HUES48 (cell line): ENCODE results near the gene KRT7.
"Not testable (repeated sequence)": the region's sequence is repeated elsewhere in the genome, so short reads cannot be mapped to it uniquely, and the experiment has no call there.

ENCODE experiments used
- H3K27ac ChIP-seq: one replicate; pipeline ENCODE4 v1.7.0; 2013; ENCODE audit warnings: low read depth, low read length, inconsistent platforms
- H3K27me3 ChIP-seq: 2 replicates; pipeline ENCODE4 v1.6.1; 2013; ENCODE audit warnings: mild to moderate bottlenecking, low read length; ENCODE audit not compliant: control insufficient read depth, insufficient read depth
- H3K36me3 ChIP-seq: 2 replicates; pipeline ENCODE4 v1.6.1; 2013; ENCODE audit warnings: low read length; ENCODE audit not compliant: control insufficient read depth, insufficient read depth
- H3K4me1 ChIP-seq: 2 replicates; pipeline ENCODE4 v1.6.1; 2013; ENCODE audit warnings: mild to moderate bottlenecking, low read length; ENCODE audit not compliant: control insufficient read depth, insufficient read depth
- H3K4me3 ChIP-seq: 2 replicates; pipeline ENCODE4 v1.5.1; 2013; ENCODE audit warnings: mild to moderate bottlenecking, low read depth, low read length
- H3K9ac ChIP-seq: 2 replicates; pipeline ENCODE4 v1.6.1; 2013; ENCODE audit warnings: mild to moderate bottlenecking, low read depth, low read length, moderate library complexity
- H3K9me3 ChIP-seq: 2 replicates; pipeline ENCODE4 v1.6.1; 2013; ENCODE audit warnings: low read length; ENCODE audit not compliant: control insufficient read depth, insufficient read depth

KRT7 gene

DNA sequence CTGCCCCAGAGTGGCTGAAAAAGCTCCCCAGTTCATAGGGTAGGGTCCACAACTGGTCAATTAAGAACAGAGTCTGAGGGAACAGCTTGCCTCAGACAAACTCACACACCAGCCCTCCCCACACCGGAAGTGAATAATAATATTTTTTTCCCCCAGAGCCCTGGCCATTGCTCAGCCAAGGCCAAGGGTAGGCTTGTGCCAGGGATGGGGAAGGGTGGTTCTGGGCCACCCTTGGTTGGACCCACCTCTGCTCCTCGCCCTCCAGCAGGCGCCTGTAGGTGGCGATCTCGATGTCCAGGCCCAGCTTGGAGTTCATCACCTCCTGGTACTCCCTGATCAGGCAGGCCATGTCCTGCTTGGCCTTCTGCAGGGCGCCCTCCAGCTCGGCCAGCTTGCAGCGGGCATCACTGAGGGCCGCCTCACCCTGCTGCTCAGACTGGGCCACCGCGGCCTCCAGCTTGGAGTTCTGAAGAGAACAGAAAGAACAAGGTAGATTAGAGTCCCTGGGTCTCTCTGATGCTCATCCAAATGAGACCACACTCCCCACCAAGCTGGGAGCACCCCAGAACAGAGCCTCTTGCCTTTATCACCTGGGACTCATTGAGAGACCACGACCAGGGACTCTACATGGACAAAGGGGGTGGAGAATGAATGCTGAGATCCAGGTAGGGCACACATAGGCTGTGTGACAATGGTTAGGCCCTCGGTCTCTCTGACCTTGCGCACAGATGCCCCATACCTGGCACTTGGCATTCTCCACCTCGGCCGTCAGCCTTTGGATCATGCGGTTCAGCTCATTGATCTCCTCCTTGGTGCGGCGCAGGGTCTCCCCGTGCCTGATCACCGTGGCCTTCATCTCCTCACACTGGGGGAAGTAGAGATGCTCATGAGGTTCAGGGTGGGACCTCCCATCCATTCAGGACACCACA is 54.1 kb downstream of the KRT7 start:
- H3K4me1 ChIP-seq, H3K36me3 ChIP-seq, H3K9me3 ChIP-seq, H3K9ac ChIP-seq, H3K4me3 ChIP-seq, H3K27ac ChIP-seq, H3K27me3 ChIP-seq: not testable (repeated sequence)

DNA sequence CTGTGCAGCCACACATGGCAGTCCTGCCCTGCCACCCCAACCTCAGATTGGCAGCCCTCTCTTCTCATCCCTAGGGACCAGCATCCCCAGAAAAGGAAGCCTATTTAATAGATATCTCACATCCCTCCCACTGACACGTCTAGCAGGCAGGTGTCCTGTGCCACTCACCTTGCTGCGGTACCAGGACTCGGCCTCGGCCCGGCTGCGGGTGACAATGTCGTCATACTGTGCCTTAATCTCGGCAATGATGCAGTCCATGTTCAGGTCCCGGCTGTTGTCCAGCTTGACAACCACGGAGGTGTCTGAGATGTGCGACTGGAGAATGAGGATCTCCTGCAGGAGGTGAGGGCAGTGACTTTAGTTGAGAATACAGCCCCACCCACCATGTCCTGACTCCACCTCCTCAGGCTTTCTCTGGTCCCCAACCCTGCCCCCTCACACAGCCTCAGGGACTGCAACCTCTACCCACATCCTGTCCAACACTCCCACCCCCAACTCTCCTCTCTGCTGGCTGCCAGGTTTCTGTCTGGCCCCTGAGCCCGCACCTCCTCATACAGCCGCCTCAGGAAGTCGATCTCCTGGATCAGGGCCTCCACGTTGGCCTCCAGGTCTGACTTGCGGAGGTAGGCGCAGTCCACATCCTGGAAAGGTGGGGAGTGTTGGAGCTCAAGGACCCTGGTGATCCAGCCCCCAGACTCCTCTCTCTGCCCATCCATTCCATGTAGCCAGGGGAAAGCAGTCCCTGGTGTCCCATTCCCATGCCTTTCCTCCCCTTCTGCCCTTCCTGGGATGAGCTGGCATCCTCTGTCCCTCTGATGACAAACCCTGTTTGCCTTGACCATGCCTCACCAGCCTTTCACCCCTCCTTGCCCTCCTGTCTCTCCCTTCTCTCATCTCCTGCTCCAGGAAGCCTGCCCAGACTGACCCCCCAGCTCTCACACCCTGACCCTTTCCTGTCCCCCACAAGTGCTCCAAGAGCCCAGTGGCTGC is 55.1 kb downstream of the KRT7 start:
- not testable (repeated sequence) for H3K9ac ChIP-seq, H3K27me3 ChIP-seq, H3K4me1 ChIP-seq, H3K36me3 ChIP-seq, H3K4me3 ChIP-seq, H3K27ac ChIP-seq, H3K9me3 ChIP-seq

DNA sequence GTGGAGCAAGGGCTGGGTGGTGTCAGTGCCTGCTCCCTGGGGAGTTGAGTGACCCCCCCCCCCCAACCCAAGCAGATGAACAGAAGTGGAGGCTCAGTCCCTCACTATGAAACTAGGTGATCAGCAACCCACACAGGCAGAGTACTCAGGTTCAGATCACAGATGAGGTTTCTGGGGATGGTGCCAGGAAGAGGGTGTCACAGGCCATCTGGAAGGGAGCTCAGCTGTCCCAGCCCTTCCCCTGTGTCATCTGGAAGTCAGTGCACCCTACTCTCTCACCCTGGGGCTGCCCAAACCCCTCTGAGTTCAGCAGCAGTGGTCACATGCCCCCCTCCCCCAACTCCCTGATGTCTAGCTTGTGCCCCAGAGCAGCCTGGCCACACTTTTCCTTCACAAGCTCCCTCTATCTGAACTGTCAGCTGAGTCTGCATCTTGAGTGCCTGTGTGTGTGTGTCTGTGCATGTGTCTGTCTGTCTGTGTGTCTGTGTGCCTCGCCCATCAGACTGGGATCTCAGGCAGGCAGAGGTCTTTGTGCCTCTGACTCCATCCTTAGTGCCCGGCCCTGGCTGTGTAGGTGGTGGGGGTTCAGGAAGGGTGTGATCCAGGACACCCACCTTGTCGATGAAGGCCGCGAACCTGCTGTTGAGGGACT is 57.6 kb downstream of the KRT7 start:
- not testable (repeated sequence) for H3K4me3 ChIP-seq, H3K27ac ChIP-seq, H3K9me3 ChIP-seq, H3K36me3 ChIP-seq, H3K27me3 ChIP-seq, H3K4me1 ChIP-seq, H3K9ac ChIP-seq

GRCh38 chr12:52291267-52291935 is 58.4 kb downstream of the KRT7 start, which contains the start of gene KRT81:
KRT81 (minus strand) TSS chr12:52291534; CDS start chr12:52291465, 69 bp downstream.
- Histone ChIP-seq H3K4me1 (no peaks in the 10 kb centered on the region), H3K27ac (no peak within 1 kb of the TSS), H3K27me3 (no peaks in the 10 kb centered on the region)

DNA sequence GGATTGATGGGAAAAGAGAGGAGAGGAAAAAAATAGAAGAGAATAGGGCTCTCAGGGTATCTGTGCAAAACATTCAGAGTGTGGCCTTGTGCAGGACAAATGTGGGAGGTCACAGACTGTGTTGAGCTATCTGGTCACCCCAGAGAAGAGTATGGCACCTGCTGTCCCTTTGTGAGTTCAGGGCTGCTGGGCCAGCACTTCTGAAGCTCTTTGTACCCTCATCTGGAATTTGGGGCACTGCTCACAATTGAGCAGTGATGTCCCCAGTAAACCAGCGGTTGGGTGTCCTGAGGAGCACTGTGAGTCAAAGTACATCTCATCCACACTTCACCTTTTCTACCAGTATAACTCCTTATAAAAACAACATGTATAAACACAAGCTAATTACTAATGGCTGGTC is 60.9 kb downstream of the KRT7 start:
- Histone ChIP-seq H3K4me1 (no peaks in the 10 kb centered on the region), H3K36me3 (no peaks in the 10 kb centered on the region), H3K9ac (no peak overlapping the region), H3K27me3 (peaks cover 6% of the 10 kb centered on the region), H3K27ac (no peak overlapping the region), H3K9me3 (no peaks in the 10 kb centered on the region), H3K4me3 (no peak overlapping the region)

More at GRCh38 chr12:52291267-52291935, 58.4 kb downstream of the KRT7 start, which contains the start of gene KRT81:
- no peak within 1 kb of the TSS for H3K9ac ChIP-seq
- H3K36me3 ChIP-seq: no peaks in the 10 kb centered on the region
- no peaks in the 10 kb centered on the region for H3K9me3 ChIP-seq
- H3K4me3 ChIP-seq: no peak within 1 kb of the TSS

DNA sequence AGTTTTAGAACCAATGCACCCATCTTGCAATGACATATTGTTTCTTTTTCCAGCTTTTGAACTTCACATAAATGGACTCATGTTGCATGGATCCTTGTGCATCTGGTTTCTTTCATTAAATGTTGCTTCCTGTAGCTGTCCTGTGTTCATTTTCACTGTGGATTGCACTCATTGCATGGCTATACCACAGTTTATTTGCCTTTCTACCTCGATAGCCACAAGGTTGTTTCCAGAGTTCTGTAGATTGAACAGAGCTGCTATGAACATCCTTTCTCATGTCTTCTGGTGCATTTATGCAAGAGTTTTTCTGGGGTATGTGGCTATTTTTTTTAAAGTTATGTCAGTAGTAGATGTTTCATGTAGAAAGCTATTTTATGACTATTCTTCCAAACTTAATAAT is 61.8 kb downstream of the KRT7 start:
- H3K27me3 ChIP-seq: peaks cover 6% of the 10 kb centered on the region
- no peaks in the 10 kb centered on the region for H3K9me3 ChIP-seq
- no peaks in the 10 kb centered on the region for H3K4me1 ChIP-seq
- H3K36me3 ChIP-seq: no peaks in the 10 kb centered on the region
- H3K4me3 ChIP-seq: no peak overlapping the region
- no peak overlapping the region for H3K27ac ChIP-seq
- no peak overlapping the region for H3K9ac ChIP-seq

GRCh38 chr12:52295663-52296062 is 62.6 kb downstream of the KRT7 start:
- no peaks in the 10 kb centered on the region for H3K4me1 ChIP-seq
- H3K27me3 ChIP-seq: peaks cover 6% of the 10 kb centered on the region
- H3K36me3 ChIP-seq: no peaks in the 10 kb centered on the region
- no peak overlapping the region for H3K4me3 ChIP-seq
- H3K9ac ChIP-seq: no peak overlapping the region
- no peaks in the 10 kb centered on the region for H3K9me3 ChIP-seq
- no peak overlapping the region for H3K27ac ChIP-seq

GRCh38 chr12:52296572-52297215 is 63.7 kb downstream of the KRT7 start:
- Histone ChIP-seq H3K4me1 (no peaks in the 10 kb centered on the region), H3K27ac (no peak overlapping the region), H3K9ac (no peak overlapping the region), H3K9me3 (no peaks in the 10 kb centered on the region), H3K36me3 (no peaks in the 10 kb centered on the region), H3K27me3 (peaks cover 6% of the 10 kb centered on the region), H3K4me3 (no peak overlapping the region)
